ENCODE measurements around the gene TBC1D9. TPM values are rescaled to one million over a fixed set of nuclear protein-coding genes. Genes with fewer than 3 reads are reported as not detected.

TBC1D9 gene
- total and polyA plus RNA-seq, 4 donors = 9.0 to 52.6 (median 24.5) TPM

- Histone ChIP-seq H3K36me3 (ENCODE audit: control insufficient read depth in 4 of 4, insufficient read depth in 4 of 4, low read length in 4 of 4) (peaks cover 0 to 27% (median 6%) of the 10 kb centered on the region in 4 donors), H3K9me3 (ENCODE audit: control insufficient read depth in 4 of 4, insufficient read depth in 3 of 4, low read length in 3 of 4) (no peaks in the 10 kb centered on the region), H3K4me3 (no peak overlapping the region), H3K27me3 (ENCODE audit: control insufficient read depth in 3 of 3, insufficient read depth in 3 of 3, low read length in 2 of 3) (no peaks in the 10 kb centered on the region), H3K4me1 (ENCODE audit: control insufficient read depth in 5 of 5, insufficient read depth in 5 of 5, low read length in 5 of 5) (peaks cover 0 to 15% (median 5%) of the 10 kb centered on the region in 5 donors), H3K27ac (ENCODE audit: low read depth in 1 of 2, low read length in 1 of 2) (no peak overlapping the region), H3K9ac (ENCODE audit: insufficient read depth in 1 of 2, low read length in 2 of 2) (no peak overlapping the region)
- 97% methylated on average over 33 of the region's 33 CpGs for WGBS, 2 donors
- DNase-seq (no peak), ATAC-seq (ENCODE audit: insufficient read depth, low FRiP score) (no peak)
- TF ChIP-seq CTCF (IDR thresholded peaks at IDR 0.05; ENCODE audit: control extremely low read depth, extremely low read depth) = no peak
These were observed 112.6 kb downstream of the TBC1D9 start for GRCh38 chr4:140643571-140644055.

GRCh38 chr4:140642674-140643437 lies 113.3 kb downstream of the TBC1D9 start:
- no peak for ATAC-seq (ENCODE audit: insufficient read depth, low FRiP score)
- no peak for TF ChIP-seq CTCF (IDR thresholded peaks at IDR 0.05; ENCODE audit: control extremely low read depth, extremely low read depth)
- Histone ChIP-seq H3K36me3 (ENCODE audit: control insufficient read depth in 4 of 4, insufficient read depth in 4 of 4, low read length in 4 of 4) (peaks cover 0 to 26% (median 6%) of the 10 kb centered on the region in 4 donors), H3K27me3 (ENCODE audit: control insufficient read depth in 3 of 3, insufficient read depth in 3 of 3, low read length in 2 of 3) (no peaks in the 10 kb centered on the region), H3K4me1 (ENCODE audit: control insufficient read depth in 5 of 5, insufficient read depth in 5 of 5, low read length in 5 of 5) (peaks cover 0 to 15% (median 4%) of the 10 kb centered on the region in 5 donors), H3K4me3 (no peak overlapping the region), H3K27ac (ENCODE audit: low read depth in 1 of 2, low read length in 1 of 2) (peak overlapping the region in 1 of 2 donors; percentile 38), H3K9ac (ENCODE audit: insufficient read depth in 1 of 2, low read length in 2 of 2) (no peak overlapping the region), H3K9me3 (ENCODE audit: control insufficient read depth in 4 of 4, insufficient read depth in 3 of 4, low read length in 3 of 4) (no peaks in the 10 kb centered on the region)
- DNase-seq = no peak
- WGBS, 2 donors = 94 to 98% methylated on average over 32 to 33 of the region's 33 CpGs

GRCh38 chr4:140641789-140642439 lies 114.3 kb downstream of the TBC1D9 start:
- peak overlapping the region in 1 of 2 donors; percentile 63 for H3K27ac ChIP-seq (ENCODE audit: low read depth in 1 of 2, low read length in 1 of 2)
- H3K36me3 ChIP-seq (ENCODE audit: control insufficient read depth in 4 of 4, insufficient read depth in 4 of 4, low read length in 4 of 4) = peaks cover 0 to 26% (median 5%) of the 10 kb centered on the region in 4 donors
- ATAC-seq (ENCODE audit: insufficient read depth, low FRiP score) (peak; percentile 54), DNase-seq (peak; percentile 58 to 64 (median 59))
- H3K9me3 ChIP-seq (ENCODE audit: control insufficient read depth in 4 of 4, insufficient read depth in 3 of 4, low read length in 3 of 4) = no peaks in the 10 kb centered on the region
- H3K4me1 ChIP-seq (ENCODE audit: control insufficient read depth in 5 of 5, insufficient read depth in 5 of 5, low read length in 5 of 5) = peaks cover 0 to 15% (median 1%) of the 10 kb centered on the region in 5 donors
- H3K9ac ChIP-seq (ENCODE audit: insufficient read depth in 1 of 2, low read length in 2 of 2) = peak overlapping the region in 1 of 2 donors; percentile 76
- TF ChIP-seq CTCF (IDR thresholded peaks at IDR 0.05; ENCODE audit: control extremely low read depth, extremely low read depth) = peak; percentile 14
- H3K27me3 ChIP-seq (ENCODE audit: control insufficient read depth in 3 of 3, insufficient read depth in 3 of 3, low read length in 2 of 3) = no peaks in the 10 kb centered on the region
- no peak overlapping the region for H3K4me3 ChIP-seq
- 52 to 64% methylated on average over 25 of the region's 25 CpGs for WGBS, 2 donors
